ENCODE data around the gene NRG4.

DNA sequence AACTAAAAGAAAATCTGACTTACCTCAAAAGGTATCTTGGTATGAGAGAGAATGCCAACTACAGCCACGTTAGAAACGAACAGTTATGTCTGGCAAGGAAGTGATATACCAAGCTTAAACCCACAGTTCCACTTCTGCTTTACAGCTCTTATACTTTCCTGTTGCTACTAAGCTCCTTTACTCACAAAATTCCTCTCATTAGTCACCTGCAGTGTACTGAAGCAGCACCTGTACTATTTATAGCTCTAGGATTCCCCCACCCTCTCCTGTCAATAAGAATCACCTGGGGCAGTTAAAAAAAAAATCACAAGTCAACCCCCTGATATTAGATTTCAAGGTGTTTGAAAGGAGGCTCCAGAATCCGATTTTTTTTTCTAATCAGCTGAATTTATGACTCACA is 44.7 kb upstream of the NRG4 start:
- TF ChIP-seq EZH2 (IDR thresholded peaks at IDR 0.05; ENCODE audit: borderline replicate concordance, low read length) (no peak), CTCF (conservative IDR thresholded peaks at IDR 0.05 in 1 of 2, IDR thresholded peaks at IDR 0.05 in 1 of 2; ENCODE audit: extremely low read depth in 1 of 2, insufficient read depth in 1 of 2, low read depth in 1 of 2, low read length in 2 of 2) (no peak)
